ENCODE measurements around the gene DYRK1B.
A peak's percentile ranks its signal among the peaks of the same experiment; 100 is the strongest.

DYRK1B gene

GRCh38 chr19:39807846-39808364 lies 26.1 kb downstream of the DYRK1B start:
- no peak for DNase-seq

- DNase-seq, result no peak
These were observed 28.9 kb downstream of the DYRK1B start for GRCh38 chr19:39805104-39805503.

DNA sequence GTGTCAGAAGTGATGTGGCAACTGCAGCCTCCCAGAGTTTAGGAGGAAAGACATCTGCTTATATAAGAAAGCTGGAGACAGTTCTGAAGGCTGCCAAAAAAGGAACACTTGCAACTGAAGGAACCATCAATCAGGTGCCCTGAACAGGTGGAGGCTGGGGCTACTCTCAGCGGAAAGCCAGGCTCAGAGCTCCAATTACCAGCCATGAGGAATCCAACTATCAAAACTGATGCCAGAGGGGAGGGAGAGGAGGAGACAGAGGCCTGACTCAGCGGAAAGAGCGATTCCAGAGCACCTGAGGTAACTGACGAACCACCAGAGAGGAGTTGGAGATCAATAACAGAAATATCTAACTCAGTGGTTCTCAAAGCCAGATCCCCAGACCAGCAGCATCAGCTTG lies 31.0 kb downstream of the DYRK1B start:
- DNase-seq, result no peak

DNA sequence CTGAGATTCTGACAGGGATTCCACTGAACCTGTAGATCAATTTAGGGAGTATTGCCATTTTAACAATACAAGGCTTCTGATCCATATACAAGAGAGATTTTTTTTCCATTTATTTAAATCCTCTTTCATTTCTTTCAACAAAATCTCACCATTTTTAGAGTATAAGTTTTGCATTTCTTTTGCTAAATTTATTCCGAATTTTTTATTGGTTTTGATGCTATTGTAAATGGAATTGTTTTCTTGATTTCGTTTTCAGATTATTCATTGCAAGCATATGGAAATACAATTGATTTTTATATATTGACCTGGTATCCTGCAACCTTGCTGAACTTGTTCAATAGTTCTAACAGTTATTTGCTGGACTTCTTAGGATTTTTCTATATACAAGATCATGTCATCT lies 36.9 kb downstream of the DYRK1B start:
- DNase-seq, result no peak

- DNase-seq, result no peak
These were observed 37.9 kb downstream of the DYRK1B start for GRCh38 chr19:39796000-39796498.

GRCh38 chr19:39795001-39795400 lies 39.0 kb downstream of the DYRK1B start:
- no peak for DNase-seq

GRCh38 chr19:39792999-39793546 lies 40.9 kb downstream of the DYRK1B start:
- peak; percentile 70 for DNase-seq

GRCh38 chr19:39788244-39788643 lies 45.7 kb downstream of the DYRK1B start:
- no peak for DNase-seq

DNA sequence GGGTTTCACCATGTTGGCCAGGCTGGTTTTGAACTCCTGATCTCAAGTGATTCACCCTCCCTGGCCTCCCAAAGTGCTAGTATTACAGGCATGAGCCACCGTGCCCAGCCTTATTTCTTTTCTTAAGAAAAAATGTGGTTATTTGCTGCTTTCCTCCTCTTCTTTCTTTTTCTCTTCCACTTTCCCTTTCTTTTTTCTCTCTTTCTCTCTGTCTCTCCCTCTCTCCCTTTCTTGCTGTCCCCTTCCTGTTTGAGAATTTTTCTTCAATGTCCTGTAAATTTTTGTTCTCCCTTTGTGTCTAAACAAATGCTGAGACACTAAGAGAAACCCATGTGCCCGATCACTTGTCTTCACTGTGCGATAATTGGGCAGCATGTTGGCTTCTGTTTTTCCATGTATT lies 53.1 kb downstream of the DYRK1B start:
- no peak for DNase-seq

DNA sequence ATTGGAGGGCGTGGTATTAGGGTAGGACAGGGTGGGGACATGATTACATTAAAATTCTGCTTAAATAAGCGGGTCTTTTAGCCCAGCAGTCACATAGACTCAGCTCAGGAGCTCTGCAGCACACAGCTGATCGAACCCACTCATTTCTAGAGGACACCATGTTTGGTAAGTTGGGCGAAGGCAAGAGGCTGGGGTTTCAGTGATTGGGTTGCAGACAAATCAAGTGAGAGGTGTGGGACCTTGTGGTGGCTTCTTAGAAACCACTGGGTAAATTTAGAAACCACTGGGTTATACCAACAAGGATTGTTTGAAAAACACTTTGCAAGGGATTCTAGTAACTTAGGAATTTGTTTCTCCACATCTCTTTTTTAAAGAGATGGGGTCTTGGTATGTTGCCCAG lies 55.2 kb downstream of the DYRK1B start, which contains the start of gene LEUTX:
TSS of gene LEUTX (plus strand) at position 92 of the 400 bp plus-strand sequence. CDS start at position 159, 67 bp downstream.
- DNase-seq, result no peak
